GM23338 (cell line): Measurements from ENCODE around the gene PNPT1. TPM values are rescaled to one million over a fixed set of nuclear protein-coding genes. Genes with fewer than 3 reads are reported as not detected.

Experiments used
- ATAC-seq: fragments of 200-7000 bp; cut with Tn5 transposase; 3 replicates; pipeline ENCODE4 v1.9.1; 2020
- DNase-seq: peaks from one replicate; pipeline ENCODE4 v3.0.0-alpha.2; 2015; ENCODE audit warnings: low spot score
- H2AFZ ChIP-seq: fragments of 200-600 bp; sonication (generic); 2 replicates; pipeline ENCODE4 v1.8.0; 2016; ENCODE audit warnings: antibody characterized with exemption, mild to moderate bottlenecking, moderate library complexity
- H3F3A ChIP-seq: fragments of 200-600 bp; sonication (generic); replicated peaks from 2 replicates; pipeline ENCODE4 v1.8.0; 2017; ENCODE audit warnings: antibody characterized with exemption, mixed run types, low read depth
- H3K27ac ChIP-seq: fragments of 200-600 bp; sonication (generic); 2 replicates; pipeline ENCODE4 v1.6.1; 2016; ENCODE audit warnings: low read depth
- H3K27me3 ChIP-seq: fragments of 200-600 bp; sonication (generic); 2 replicates; pipeline ENCODE4 v1.8.0; 2016; ENCODE audit warnings: mild to moderate bottlenecking, mixed run types, moderate library complexity; ENCODE audit not compliant: insufficient read depth
- H3K36me3 ChIP-seq: fragments of 200-600 bp; sonication (generic); 2 replicates; pipeline ENCODE4 v1.8.0; 2016; ENCODE audit warnings: mild to moderate bottlenecking; ENCODE audit not compliant: insufficient read depth
- H3K4me1 ChIP-seq: fragments of 200-600 bp; sonication (generic); 2 replicates; pipeline ENCODE4 v1.8.0; 2016; ENCODE audit warnings: mild to moderate bottlenecking, moderate library complexity; ENCODE audit not compliant: insufficient read depth
- H3K4me2 ChIP-seq: fragments of 200-600 bp; sonication (generic); 2 replicates; pipeline ENCODE4 v1.7.1; 2017; ENCODE audit warnings: mixed run types
- H3K4me3 ChIP-seq: fragments of 200-600 bp; sonication (generic); 2 replicates; pipeline ENCODE4 v1.6.1; 2016; ENCODE audit warnings: mixed run types
- H3K79me2 ChIP-seq: fragments of 200-600 bp; sonication (generic); replicated peaks from 2 replicates; pipeline ENCODE4 v1.8.0; 2017; ENCODE audit warnings: mild to moderate bottlenecking; ENCODE audit not compliant: insufficient read depth
- H3K9me2 ChIP-seq: fragments of 200-600 bp; sonication (generic); 2 replicates; pipeline ENCODE4 v1.8.0; 2017; ENCODE audit not compliant: insufficient read depth
- H4K20me1 ChIP-seq: fragments of 200-600 bp; sonication (generic); replicated peaks from 2 replicates; pipeline ENCODE4 v1.8.0; 2017; ENCODE audit warnings: mild to moderate bottlenecking; ENCODE audit not compliant: insufficient read depth
- H3K27ac Mint-ChIP-seq: 2 replicates; pipeline ENCODE4 v1.8.0; 2020; ENCODE audit warnings: inconsistent platforms, mild to moderate bottlenecking, moderate library complexity, mixed read lengths
- H3K27me3 Mint-ChIP-seq: 3 replicates; pipeline ENCODE4 v1.8.0; 2022; ENCODE audit warnings: low read depth, mild to moderate bottlenecking, moderate library complexity, mixed read lengths, inconsistent platforms; ENCODE audit not compliant: insufficient read depth, poor library complexity
- H3K36me3 Mint-ChIP-seq: 3 replicates; pipeline ENCODE4 v1.8.0; 2021; ENCODE audit warnings: low read depth, mild to moderate bottlenecking, inconsistent platforms, moderate library complexity, mixed read lengths
- H3K4me1 Mint-ChIP-seq: 3 replicates; pipeline ENCODE4 v1.8.0; 2020; ENCODE audit warnings: mild to moderate bottlenecking, inconsistent platforms, mixed read lengths
- H3K4me3 Mint-ChIP-seq: 3 replicates; pipeline ENCODE4 v1.8.0; 2021; ENCODE audit warnings: moderate library complexity, mild to moderate bottlenecking, inconsistent platforms, mixed read lengths
- H3K9me3 Mint-ChIP-seq: 3 replicates; pipeline ENCODE4 v1.8.0; 2020; ENCODE audit warnings: moderate library complexity, mild to moderate bottlenecking, inconsistent platforms, mixed read lengths
- CREB1 ChIP-seq: fragments of 250-450 bp; sonication (Bioruptor Pico); IDR thresholded peaks from 2 replicates; pipeline ENCODE4 v1.5.0; 2020; ENCODE audit warnings: low read depth, mild to moderate bottlenecking, moderate library complexity
- CTCF ChIP-seq, 2 experiments: fragments of 200-600 bp in 1 of 2; sonication (generic) in 1 of 2; conservative IDR thresholded peaks; 2 replicates each; pipeline versions ENCODE4 v1.5.1 to v1.6.1; 2016 to 2017; ENCODE audit warnings: antibody characterized with exemption in 2 of 2, low read depth in 2 of 2, mild to moderate bottlenecking in 2 of 2, moderate library complexity in 1 of 2
- EZH2 ChIP-seq: fragments of 200-600 bp; sonication (generic); IDR thresholded peaks from one replicate; pipeline ENCODE4 v1.8.0; 2017; ENCODE audit warnings: antibody characterized with exemption, mild to moderate bottlenecking, low read depth; ENCODE audit not compliant: unreplicated experiment
- EZH2phosphoT487 ChIP-seq: fragments of 200-600 bp; sonication (generic); IDR thresholded peaks from one replicate; pipeline ENCODE4 v1.8.1; 2018; ENCODE audit warnings: antibody characterized with exemption; ENCODE audit not compliant: unreplicated experiment
- JUNB ChIP-seq: IDR thresholded peaks from one replicate; pipeline ENCODE4 v1.6.1; 2016; ENCODE audit warnings: antibody characterized with exemption; ENCODE audit not compliant: unreplicated experiment
- POLR2AphosphoS5 ChIP-seq: IDR thresholded peaks from 2 replicates; pipeline ENCODE4 v1.6.1; 2016; ENCODE audit warnings: antibody characterized with exemption, low read depth
- ZNF331 ChIP-seq: fragments of 250-450 bp; sonication (Bioruptor Pico); IDR thresholded peaks from 2 replicates; pipeline ENCODE4 v1.5.0; 2020; ENCODE audit warnings: low read depth, mild to moderate bottlenecking, moderate library complexity
- polyA plus RNA-seq: library from polyadenylated mRNA; unstranded; fragments of >200 nt; fragmentation: Nextera tagmentation; extraction: Ambion mirVana; gene quantifications from 2 replicates; pipeline ENCODE4 v1.2.1, GENCODE V29; 2016
- total RNA-seq: library from RNA; depleted of rRNA; stranded (reverse); fragments of >200 nt; shearing (Covaris generic); gene quantifications from 2 replicates; pipeline ENCODE4 v1.2.3, GENCODE V29; 2014
- TF ChIP-seq, protein P1 (sequence below): IDR thresholded peaks from 2 replicates; pipeline ENCODE4 v1.6.1; 2016; ENCODE audit warnings: antibody characterized with exemption
- TF ChIP-seq, protein P2 (sequence below): IDR thresholded peaks from one replicate; pipeline ENCODE4 v1.6.1; 2018; ENCODE audit warnings: antibody characterized with exemption; ENCODE audit not compliant: unreplicated experiment

Gene PNPT1
- total and polyA plus RNA-seq, 2 experiments from 2014 or later = 31.1 to 34.6 TPM

- TF ChIP-seq POLR2AphosphoS5 (peak; percentile 51; the same call in 1 of the 2 replicates), JUNB (no peak), CTCF (conservative IDR thresholded peaks at IDR 0.05; ENCODE audit: low read depth in 2 of 2) (no peak), CREB1 (CRISPR knock-in tag) (no peak), EZH2 (no peak)
- TF ChIP-seq, protein P1, sequence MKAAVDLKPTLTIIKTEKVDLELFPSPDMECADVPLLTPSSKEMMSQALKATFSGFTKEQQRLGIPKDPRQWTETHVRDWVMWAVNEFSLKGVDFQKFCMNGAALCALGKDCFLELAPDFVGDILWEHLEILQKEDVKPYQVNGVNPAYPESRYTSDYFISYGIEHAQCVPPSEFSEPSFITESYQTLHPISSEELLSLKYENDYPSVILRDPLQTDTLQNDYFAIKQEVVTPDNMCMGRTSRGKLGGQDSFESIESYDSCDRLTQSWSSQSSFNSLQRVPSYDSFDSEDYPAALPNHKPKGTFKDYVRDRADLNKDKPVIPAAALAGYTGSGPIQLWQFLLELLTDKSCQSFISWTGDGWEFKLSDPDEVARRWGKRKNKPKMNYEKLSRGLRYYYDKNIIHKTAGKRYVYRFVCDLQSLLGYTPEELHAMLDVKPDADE = peak; percentile 69
- TF ChIP-seq, protein P2, sequence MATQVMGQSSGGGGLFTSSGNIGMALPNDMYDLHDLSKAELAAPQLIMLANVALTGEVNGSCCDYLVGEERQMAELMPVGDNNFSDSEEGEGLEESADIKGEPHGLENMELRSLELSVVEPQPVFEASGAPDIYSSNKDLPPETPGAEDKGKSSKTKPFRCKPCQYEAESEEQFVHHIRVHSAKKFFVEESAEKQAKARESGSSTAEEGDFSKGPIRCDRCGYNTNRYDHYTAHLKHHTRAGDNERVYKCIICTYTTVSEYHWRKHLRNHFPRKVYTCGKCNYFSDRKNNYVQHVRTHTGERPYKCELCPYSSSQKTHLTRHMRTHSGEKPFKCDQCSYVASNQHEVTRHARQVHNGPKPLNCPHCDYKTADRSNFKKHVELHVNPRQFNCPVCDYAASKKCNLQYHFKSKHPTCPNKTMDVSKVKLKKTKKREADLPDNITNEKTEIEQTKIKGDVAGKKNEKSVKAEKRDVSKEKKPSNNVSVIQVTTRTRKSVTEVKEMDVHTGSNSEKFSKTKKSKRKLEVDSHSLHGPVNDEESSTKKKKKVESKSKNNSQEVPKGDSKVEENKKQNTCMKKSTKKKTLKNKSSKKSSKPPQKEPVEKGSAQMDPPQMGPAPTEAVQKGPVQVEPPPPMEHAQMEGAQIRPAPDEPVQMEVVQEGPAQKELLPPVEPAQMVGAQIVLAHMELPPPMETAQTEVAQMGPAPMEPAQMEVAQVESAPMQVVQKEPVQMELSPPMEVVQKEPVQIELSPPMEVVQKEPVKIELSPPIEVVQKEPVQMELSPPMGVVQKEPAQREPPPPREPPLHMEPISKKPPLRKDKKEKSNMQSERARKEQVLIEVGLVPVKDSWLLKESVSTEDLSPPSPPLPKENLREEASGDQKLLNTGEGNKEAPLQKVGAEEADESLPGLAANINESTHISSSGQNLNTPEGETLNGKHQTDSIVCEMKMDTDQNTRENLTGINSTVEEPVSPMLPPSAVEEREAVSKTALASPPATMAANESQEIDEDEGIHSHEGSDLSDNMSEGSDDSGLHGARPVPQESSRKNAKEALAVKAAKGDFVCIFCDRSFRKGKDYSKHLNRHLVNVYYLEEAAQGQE = no peak
- no peak overlapping the region for H3K27ac Mint-ChIP-seq
- H3K4me3 ChIP-seq = peak overlapping the region; percentile 76
- peaks cover 14% of the 10 kb centered on the region; the same call in 1 of the 2 replicates for H3K36me3 ChIP-seq
- H3K4me1 ChIP-seq = peaks cover 4% of the 10 kb centered on the region; the same call in 1 of the 2 replicates
- no peaks in the 10 kb centered on the region for H3K9me2 ChIP-seq
- peak overlapping the region; percentile 87 for H3K4me2 ChIP-seq
- peak; percentile 24 for ATAC-seq
- H2AFZ ChIP-seq = peak overlapping the region; percentile 5; the same call in 1 of the 2 replicates
- H3K79me2 ChIP-seq = peaks cover 77% of the 10 kb centered on the region
- peak; percentile 73 for DNase-seq
- H3K27me3 ChIP-seq = no peaks in the 10 kb centered on the region
- peaks cover 8% of the 10 kb centered on the region; the same call in 1 of the 2 replicates for H4K20me1 ChIP-seq
- H3K36me3 Mint-ChIP-seq = peaks cover 27% of the 10 kb centered on the region
- H3K27me3 Mint-ChIP-seq = peaks cover 1% of the 10 kb centered on the region
- H3F3A ChIP-seq = no peaks in the 10 kb centered on the region
- H3K27ac ChIP-seq = peak overlapping the region; percentile 92
- H3K4me1 Mint-ChIP-seq = peaks cover 16% of the 10 kb centered on the region; the same call in 2 of the 3 replicates
- no peaks in the 10 kb centered on the region for H3K9me3 Mint-ChIP-seq
- H3K4me3 Mint-ChIP-seq = no peak overlapping the region
Measured at GRCh38 chr2:55618275-55619055, 75.2 kb downstream of the PNPT1 start.

- no peaks in the 10 kb centered on the region for H3K27me3 ChIP-seq
- H3K27ac Mint-ChIP-seq = no peak overlapping the region
- no peaks in the 10 kb centered on the region for H3K9me2 ChIP-seq
- peak overlapping the region; percentile 87 for H3K4me2 ChIP-seq
- peaks cover 6% of the 10 kb centered on the region; the same call in 1 of the 2 replicates for H4K20me1 ChIP-seq
- peak overlapping the region; percentile 76 for H3K4me3 ChIP-seq
- DNase-seq = no peak
- H3K36me3 ChIP-seq = peaks cover 14% of the 10 kb centered on the region; the same call in 1 of the 2 replicates
- peaks cover 72% of the 10 kb centered on the region for H3K79me2 ChIP-seq
- H3K36me3 Mint-ChIP-seq = peaks cover 31% of the 10 kb centered on the region
- H3F3A ChIP-seq = no peaks in the 10 kb centered on the region
- H2AFZ ChIP-seq = no peak overlapping the region; the same call in 1 of the 2 replicates
- no peak for ATAC-seq
- peaks cover 1% of the 10 kb centered on the region for H3K27me3 Mint-ChIP-seq
- no peaks in the 10 kb centered on the region for H3K9me3 Mint-ChIP-seq
- H3K4me3 Mint-ChIP-seq = no peak overlapping the region
- H3K27ac ChIP-seq = peak overlapping the region; percentile 92
- H3K4me1 Mint-ChIP-seq = peaks cover 16% of the 10 kb centered on the region; the same call in 2 of the 3 replicates
- peaks cover 4% of the 10 kb centered on the region; the same call in 1 of the 2 replicates for H3K4me1 ChIP-seq
- no peak for TF ChIP-seq ZNF331 (CRISPR knock-in tag)
- TF ChIP-seq, protein P1 = no peak
- TF ChIP-seq POLR2AphosphoS5 = no peak
- TF ChIP-seq EZH2phosphoT487 = no peak
Measured at GRCh38 chr2:55618025-55618274, 75.7 kb downstream of the PNPT1 start.
